HFFc6 (cell line): ENCODE data around the gene HSPA9. TPM values are rescaled to one million over a fixed set of nuclear protein-coding genes. Genes with fewer than 3 reads are reported as not detected.

Experiments
- DNase-seq: peaks from one replicate; pipeline ENCODE4 v3.0.0-alpha.2; 2018
- H3K27ac Mint-ChIP-seq: 2 replicates; pipeline ENCODE4 v1.8.0; 2020; ENCODE audit warnings: mild to moderate bottlenecking, mixed read lengths
- H3K27me3 Mint-ChIP-seq: 2 replicates; pipeline ENCODE4 v1.8.0; 2021; ENCODE audit warnings: mild to moderate bottlenecking, moderate library complexity, mixed read lengths; ENCODE audit not compliant: insufficient read depth
- H3K36me3 Mint-ChIP-seq: 2 replicates; pipeline ENCODE4 v1.8.0; 2021; ENCODE audit warnings: low read depth, mixed read lengths
- H3K4me1 Mint-ChIP-seq: 2 replicates; pipeline ENCODE4 v1.8.0; 2020; ENCODE audit warnings: low read depth, mixed read lengths
- H3K4me3 Mint-ChIP-seq: 2 replicates; pipeline ENCODE4 v1.8.0; 2020; ENCODE audit warnings: mild to moderate bottlenecking, moderate library complexity, mixed read lengths
- H3K9me3 Mint-ChIP-seq: 2 replicates; pipeline ENCODE4 v1.8.0; 2020; ENCODE audit warnings: mild to moderate bottlenecking, mixed read lengths
- total RNA-seq, 6 experiments: library from RNA; stranded (reverse); fragmentation: NEBNext Ultra II Directional; extraction: Animal tissue kit (Norgen Biotek cat#: 25700); gene quantifications; 2 replicates in 1 of 6; 3 replicates in 5 of 6; pipeline ENCODE4 v1.2.3, GENCODE V29; 2021
- TF ChIP-seq, protein P1 (sequence below): fragments of 200-600 bp; sonication (generic); IDR thresholded peaks from 2 replicates; pipeline ENCODE4 v1.5.0; 2021; ENCODE audit warnings: antibody characterized with exemption, mild to moderate bottlenecking

HSPA9 gene
- total RNA-seq, 6 experiments from 2014 or later = 193 to 236 (median 210) TPM

DNA sequence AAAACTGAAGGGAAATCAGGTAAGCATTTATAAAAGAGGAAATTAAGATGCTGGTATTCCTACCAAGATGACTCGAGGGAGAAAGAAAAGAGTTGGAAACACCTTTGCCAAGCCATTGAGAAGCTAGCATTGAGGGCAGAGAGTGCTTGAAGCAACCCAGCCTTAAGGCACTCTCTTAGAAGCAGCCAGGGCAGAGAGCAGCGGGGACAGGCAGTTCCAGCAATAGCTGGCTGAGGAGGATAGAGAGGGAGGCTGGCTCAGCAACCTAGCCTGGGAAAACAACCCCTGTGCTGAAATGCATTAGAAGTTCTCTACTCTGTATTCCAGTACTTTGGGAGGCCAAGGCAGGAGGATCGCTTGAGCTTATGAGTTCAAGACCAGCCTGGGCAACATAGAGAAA is 40.3 kb upstream of the HSPA9 start:
- Mint-ChIP-seq H3K4me3 (no peak overlapping the region), H3K27me3 (peaks cover 22% of the 10 kb centered on the region), H3K9me3 (no peaks in the 10 kb centered on the region), H3K4me1 (peaks cover 12% of the 10 kb centered on the region; the same call in 1 of the 2 replicates), H3K27ac (no peak overlapping the region), H3K36me3 (no peaks in the 10 kb centered on the region)
- no peak for DNase-seq
- TF ChIP-seq, protein P1, sequence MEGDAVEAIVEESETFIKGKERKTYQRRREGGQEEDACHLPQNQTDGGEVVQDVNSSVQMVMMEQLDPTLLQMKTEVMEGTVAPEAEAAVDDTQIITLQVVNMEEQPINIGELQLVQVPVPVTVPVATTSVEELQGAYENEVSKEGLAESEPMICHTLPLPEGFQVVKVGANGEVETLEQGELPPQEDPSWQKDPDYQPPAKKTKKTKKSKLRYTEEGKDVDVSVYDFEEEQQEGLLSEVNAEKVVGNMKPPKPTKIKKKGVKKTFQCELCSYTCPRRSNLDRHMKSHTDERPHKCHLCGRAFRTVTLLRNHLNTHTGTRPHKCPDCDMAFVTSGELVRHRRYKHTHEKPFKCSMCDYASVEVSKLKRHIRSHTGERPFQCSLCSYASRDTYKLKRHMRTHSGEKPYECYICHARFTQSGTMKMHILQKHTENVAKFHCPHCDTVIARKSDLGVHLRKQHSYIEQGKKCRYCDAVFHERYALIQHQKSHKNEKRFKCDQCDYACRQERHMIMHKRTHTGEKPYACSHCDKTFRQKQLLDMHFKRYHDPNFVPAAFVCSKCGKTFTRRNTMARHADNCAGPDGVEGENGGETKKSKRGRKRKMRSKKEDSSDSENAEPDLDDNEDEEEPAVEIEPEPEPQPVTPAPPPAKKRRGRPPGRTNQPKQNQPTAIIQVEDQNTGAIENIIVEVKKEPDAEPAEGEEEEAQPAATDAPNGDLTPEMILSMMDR = no peak

DNA sequence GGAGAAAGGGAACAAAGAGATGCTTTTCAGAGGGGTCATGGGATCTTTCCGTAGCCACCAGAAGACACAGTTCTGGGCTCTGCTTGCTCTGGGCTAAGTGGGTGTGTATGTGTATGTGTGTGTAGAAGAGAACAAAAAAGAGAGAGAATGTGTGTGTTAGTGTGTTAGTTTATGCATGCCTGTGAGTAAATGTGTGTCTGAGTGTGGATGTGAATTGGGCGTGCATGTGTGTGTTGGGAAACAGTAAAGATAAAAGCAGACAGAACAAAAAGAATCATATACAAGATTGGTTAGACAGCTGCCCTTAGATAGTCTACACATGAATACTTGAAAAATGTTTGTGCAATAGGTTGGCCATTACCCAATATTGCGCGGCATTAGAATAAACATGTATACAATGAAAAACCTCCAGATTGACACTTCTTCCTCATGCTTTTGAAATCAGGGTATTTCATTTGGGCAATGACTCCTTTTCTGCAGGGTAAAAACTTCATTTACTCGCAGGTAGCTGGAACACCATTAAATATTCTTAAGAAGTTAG is 36.5 kb upstream of the HSPA9 start:
- peaks cover 23% of the 10 kb centered on the region for H3K27me3 Mint-ChIP-seq
- H3K27ac Mint-ChIP-seq = no peak overlapping the region
- H3K36me3 Mint-ChIP-seq = no peaks in the 10 kb centered on the region
- peak overlapping the region; percentile 31; the same call in 1 of the 2 replicates for H3K4me3 Mint-ChIP-seq
- no peak for DNase-seq
- H3K9me3 Mint-ChIP-seq = no peaks in the 10 kb centered on the region
- TF ChIP-seq, protein P1 = no peak
- peaks cover 30% of the 10 kb centered on the region for H3K4me1 Mint-ChIP-seq

DNA sequence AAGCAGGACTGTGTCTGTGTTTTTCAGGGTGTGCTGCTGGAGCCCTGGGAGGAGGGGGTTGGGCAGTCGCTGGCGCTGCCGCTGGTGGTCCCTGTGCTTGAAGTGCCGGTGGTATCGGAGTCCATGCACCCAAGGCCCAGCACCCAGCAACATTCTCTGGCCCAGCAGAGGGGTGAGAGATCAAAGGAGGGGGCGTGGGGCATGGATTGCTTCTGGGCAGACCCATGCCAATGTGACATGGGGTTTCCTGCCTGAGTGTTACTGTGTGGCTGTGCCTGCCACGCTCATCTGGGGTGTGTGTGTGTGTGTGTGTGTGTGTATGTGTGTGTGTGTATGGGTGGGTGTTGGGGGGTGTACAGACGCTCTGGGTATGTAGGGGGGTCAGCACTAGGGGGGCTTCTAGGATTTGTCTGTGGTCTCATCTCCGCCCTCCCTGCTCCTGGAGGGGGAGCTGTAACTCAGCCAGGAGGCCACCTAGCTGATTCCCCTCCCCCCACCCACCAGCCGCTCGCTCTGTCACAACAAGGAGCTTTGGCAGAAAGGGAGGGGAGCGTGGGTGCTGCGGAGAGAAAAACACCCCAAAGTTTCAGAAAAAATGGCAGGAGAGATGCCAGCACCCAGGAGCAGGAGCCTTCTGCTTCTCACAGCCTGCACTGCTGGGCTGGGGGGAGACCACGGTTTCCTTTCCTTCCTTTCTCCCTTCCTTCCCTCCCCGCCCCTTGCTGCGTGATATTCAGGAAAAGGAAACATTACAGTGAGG is 35.9 kb upstream of the HSPA9 start:
- peaks cover 19% of the 10 kb centered on the region for H3K27me3 Mint-ChIP-seq
- no peak overlapping the region for H3K27ac Mint-ChIP-seq
- peaks cover 30% of the 10 kb centered on the region for H3K4me1 Mint-ChIP-seq
- no peak for DNase-seq
- no peaks in the 10 kb centered on the region for H3K36me3 Mint-ChIP-seq
- H3K4me3 Mint-ChIP-seq = peak overlapping the region; percentile 31; the same call in 1 of the 2 replicates
- TF ChIP-seq, protein P1 = no peak
- no peaks in the 10 kb centered on the region for H3K9me3 Mint-ChIP-seq

DNA sequence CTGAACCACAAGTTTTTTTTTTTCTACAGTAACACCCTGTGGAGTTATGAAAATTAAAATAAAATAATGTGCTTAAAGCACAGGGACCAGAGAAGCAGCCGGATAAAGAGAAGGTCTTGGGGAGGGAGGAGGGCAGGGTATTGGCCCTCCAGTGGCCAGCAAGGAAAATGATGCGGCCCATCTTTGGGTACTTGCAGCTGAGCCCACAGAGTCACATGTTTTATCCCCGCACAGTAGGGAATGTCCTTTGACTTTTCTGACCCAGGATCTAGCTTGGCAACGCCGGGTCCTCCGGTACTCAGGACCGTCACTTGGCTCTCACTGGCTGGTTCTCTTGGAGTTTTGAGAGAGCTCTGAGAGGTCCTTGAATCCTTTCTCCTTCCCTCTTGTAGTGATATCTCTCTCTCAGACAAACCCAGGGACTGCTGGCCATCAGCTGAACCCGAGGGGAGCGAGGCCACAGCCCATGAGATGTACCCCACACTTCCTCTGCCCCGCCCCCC is 35.3 kb upstream of the HSPA9 start:
- Mint-ChIP-seq H3K27me3 (peaks cover 15% of the 10 kb centered on the region), H3K9me3 (no peaks in the 10 kb centered on the region), H3K36me3 (no peaks in the 10 kb centered on the region), H3K4me1 (peaks cover 30% of the 10 kb centered on the region), H3K27ac (no peak overlapping the region), H3K4me3 (no peak overlapping the region; the same call in 1 of the 2 replicates)
- no peak for DNase-seq
- TF ChIP-seq, protein P1 = no peak; the same call in none of the 2 replicates

DNA sequence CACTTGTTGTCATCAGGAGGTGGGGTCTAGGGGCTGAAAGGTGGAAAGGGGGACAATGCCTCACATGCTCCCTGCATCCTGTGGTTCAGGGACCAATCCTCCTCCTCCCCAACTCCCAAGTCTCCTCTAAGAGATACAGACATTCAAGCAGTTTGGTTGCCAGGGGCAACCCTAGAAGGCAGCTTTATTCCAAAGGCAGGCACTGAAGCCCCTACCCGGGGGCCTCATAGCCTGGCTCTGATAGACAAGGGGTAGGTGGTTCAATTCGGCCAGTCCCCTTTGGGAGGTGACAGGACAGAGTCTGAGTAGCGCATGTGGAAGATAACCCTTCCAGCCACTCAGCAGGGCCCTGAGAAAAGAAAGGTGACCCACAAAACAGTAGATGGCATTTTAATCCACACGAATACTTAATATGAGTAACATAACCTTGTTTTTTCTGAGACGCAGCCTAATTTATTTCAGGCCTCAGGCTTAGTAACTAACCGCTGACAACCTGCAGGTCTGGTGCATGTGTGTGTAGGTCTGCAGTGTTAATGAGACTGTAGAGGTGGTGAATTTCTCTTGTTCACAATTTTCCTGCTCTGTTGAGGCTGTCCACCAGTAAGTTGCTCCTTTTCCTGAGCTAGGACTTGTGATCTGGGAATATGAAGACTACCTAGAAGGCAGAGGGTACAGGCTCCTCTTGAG is 31.3 kb upstream of the HSPA9 start:
- peaks cover 29% of the 10 kb centered on the region for H3K4me1 Mint-ChIP-seq
- H3K4me3 Mint-ChIP-seq = no peak overlapping the region
- H3K27ac Mint-ChIP-seq = no peak overlapping the region
- H3K36me3 Mint-ChIP-seq = no peaks in the 10 kb centered on the region
- TF ChIP-seq, protein P1 = no peak
- DNase-seq = no peak
- H3K9me3 Mint-ChIP-seq = no peaks in the 10 kb centered on the region
- peaks cover 14% of the 10 kb centered on the region for H3K27me3 Mint-ChIP-seq
